Gastroesophageal sphincter (tissue), 4 donors: ENCODE results near the gene CD163L1. TPM values are rescaled to one million over a fixed set of nuclear protein-coding genes. Genes with fewer than 3 reads are reported as not detected.

Source experiments
- ATAC-seq: fragments of 150-250 bp; one replicate; pipeline ENCODE4 v1.9.1; 2016; ENCODE audit warnings: mild to moderate bottlenecking, moderate library complexity
- H3K27ac ChIP-seq, 4 donors: fragments of 200-600 bp; sonication (generic) in 3 of 4; 1 replicate in 3 of 4; 2 replicates in 1 of 4; pipeline ENCODE4 v1.5.1; 2016 to 2019
- H3K27me3 ChIP-seq: fragments of 200-600 bp; sonication (generic); one replicate; pipeline ENCODE4 v1.5.1; 2019
- H3K36me3 ChIP-seq, 2 donors: fragments of 200-600 bp; sonication (generic); one replicate each; pipeline ENCODE4 v1.5.1; 2019; ENCODE audit warnings: control low read depth in 1 of 2
- H3K4me1 ChIP-seq, 3 donors: fragments of 200-600 bp; sonication (generic); 1 replicate in 2 of 3; 2 replicates in 1 of 3; pipeline ENCODE4 v1.5.1; 2016 to 2019; ENCODE audit warnings: control low read depth in 2 of 3
- H3K4me3 ChIP-seq, 2 donors: fragments of 200-600 bp; sonication (generic); one replicate each; pipeline ENCODE4 v1.5.1; 2019; ENCODE audit warnings: mild to moderate bottlenecking in 1 of 2, moderate library complexity in 1 of 2
- H3K9me3 ChIP-seq, 3 donors: fragments of 200-600 bp; sonication (generic); one replicate each; pipeline ENCODE4 v1.5.1; 2017 to 2019; ENCODE audit warnings: control low read depth in 2 of 3
- EP300 ChIP-seq: sonication (generic); formaldehyde crosslinking; IDR thresholded peaks from one replicate; pipeline ENCODE4 v1.6.1; 2017; ENCODE audit warnings: antibody characterized with exemption, mild to moderate bottlenecking
- POLR2A ChIP-seq, 2 donors: fragments of 450-650 bp; IDR thresholded peaks; one replicate each; pipeline ENCODE4 v1.6.1; 2017; ENCODE audit warnings: antibody characterized with exemption in 2 of 2, mild to moderate bottlenecking in 2 of 2, moderate library complexity in 1 of 2
- POLR2AphosphoS5 ChIP-seq: sonication (generic); formaldehyde crosslinking; IDR thresholded peaks from one replicate; pipeline ENCODE4 v1.6.1; 2017; ENCODE audit warnings: antibody characterized with exemption
- WGBS, 2 donors: methylation state at CpG; one replicate each; pipeline ENCODE4 v1.1.5; 2018; ENCODE audit warnings: low coverage in 1 of 2; 5-methylcytosine and 5-hydroxymethylcytosine counted together
- total RNA-seq, 4 donors: library from RNA; depleted of rRNA; stranded (reverse); fragments of >200 nt; gene quantifications; one replicate each; pipeline ENCODE4 v1.1.0, GENCODE V29; 2016
- TF ChIP-seq, protein P1 (sequence below), 4 experiments: fragments of 200-600 bp in 2 of 4; fragments of 450-650 bp in 2 of 4; sonication (generic) in 1 of 4; IDR thresholded peaks; one replicate each; pipeline ENCODE4 v1.5.1; 2017 to 2019; ENCODE audit warnings: antibody characterized with exemption in 4 of 4, mild to moderate bottlenecking in 2 of 4, moderate library complexity in 2 of 4

CD163L1 gene
- total RNA-seq, 4 donors from 2014 or later: 0.42 to 3.2 (median 1.3) TPM

DNA sequence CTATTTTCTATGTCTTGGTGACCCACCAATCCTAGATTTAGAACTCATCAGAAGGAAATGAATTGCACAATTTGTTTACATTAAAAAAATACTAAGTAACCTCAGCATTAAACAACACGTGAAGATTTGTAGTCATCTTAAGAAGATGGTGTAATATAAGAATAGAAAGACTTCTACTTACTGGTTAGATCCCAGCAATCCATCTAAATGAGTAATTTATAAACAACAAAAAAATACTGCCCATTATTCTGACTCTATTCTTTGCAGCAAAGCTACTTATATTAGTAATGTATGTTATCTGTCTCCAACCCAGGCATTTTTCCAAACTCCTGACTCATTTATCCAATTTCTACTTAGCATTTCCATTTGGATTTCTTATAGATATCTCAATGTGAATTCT lies 67.8 kb downstream of the CD163L1 start:
- Histone ChIP-seq H3K27ac (no peak overlapping the region), H3K4me1 (no peaks in the 10 kb centered on the region), H3K4me3 (no peak overlapping the region), H3K36me3 (no peaks in the 10 kb centered on the region), H3K27me3 (no peaks in the 10 kb centered on the region), H3K9me3 (no peaks in the 10 kb centered on the region)
- no peak for ATAC-seq
- WGBS, 2 donors: 25 to 48% methylated on average over 1 of the region's 1 CpG
- TF ChIP-seq, protein P1, sequence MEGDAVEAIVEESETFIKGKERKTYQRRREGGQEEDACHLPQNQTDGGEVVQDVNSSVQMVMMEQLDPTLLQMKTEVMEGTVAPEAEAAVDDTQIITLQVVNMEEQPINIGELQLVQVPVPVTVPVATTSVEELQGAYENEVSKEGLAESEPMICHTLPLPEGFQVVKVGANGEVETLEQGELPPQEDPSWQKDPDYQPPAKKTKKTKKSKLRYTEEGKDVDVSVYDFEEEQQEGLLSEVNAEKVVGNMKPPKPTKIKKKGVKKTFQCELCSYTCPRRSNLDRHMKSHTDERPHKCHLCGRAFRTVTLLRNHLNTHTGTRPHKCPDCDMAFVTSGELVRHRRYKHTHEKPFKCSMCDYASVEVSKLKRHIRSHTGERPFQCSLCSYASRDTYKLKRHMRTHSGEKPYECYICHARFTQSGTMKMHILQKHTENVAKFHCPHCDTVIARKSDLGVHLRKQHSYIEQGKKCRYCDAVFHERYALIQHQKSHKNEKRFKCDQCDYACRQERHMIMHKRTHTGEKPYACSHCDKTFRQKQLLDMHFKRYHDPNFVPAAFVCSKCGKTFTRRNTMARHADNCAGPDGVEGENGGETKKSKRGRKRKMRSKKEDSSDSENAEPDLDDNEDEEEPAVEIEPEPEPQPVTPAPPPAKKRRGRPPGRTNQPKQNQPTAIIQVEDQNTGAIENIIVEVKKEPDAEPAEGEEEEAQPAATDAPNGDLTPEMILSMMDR (IDR thresholded peaks at IDR 0.05): no peak
- TF ChIP-seq POLR2AphosphoS5: no peak
- no peak for TF ChIP-seq EP300
- no peak for TF ChIP-seq POLR2A (IDR thresholded peaks at IDR 0.05)

DNA sequence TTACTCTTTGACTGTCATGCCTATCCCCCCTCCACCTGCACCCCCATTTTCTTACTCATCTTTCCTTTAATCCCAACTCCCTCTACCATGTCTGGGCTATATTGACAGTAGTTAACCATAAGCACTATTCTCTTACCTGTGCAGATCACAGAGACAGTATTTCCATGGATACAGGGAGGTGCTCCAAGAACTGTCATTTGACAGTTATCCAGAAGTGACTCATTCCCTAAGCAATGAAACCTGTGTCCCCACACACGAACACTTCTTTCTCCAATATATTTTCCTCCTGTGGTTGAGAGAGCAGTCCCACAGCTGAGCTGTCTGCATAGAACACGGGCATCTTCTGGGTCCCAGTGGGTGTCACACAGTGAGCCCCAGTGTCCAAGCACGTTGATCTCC lies 68.8 kb downstream of the CD163L1 start:
- no peak for ATAC-seq
- Histone ChIP-seq H3K4me3 (no peak overlapping the region), H3K4me1 (no peaks in the 10 kb centered on the region), H3K27ac (no peak overlapping the region), H3K27me3 (no peaks in the 10 kb centered on the region), H3K36me3 (no peaks in the 10 kb centered on the region), H3K9me3 (no peaks in the 10 kb centered on the region)
- TF ChIP-seq POLR2A (IDR thresholded peaks at IDR 0.05) (no peak), POLR2AphosphoS5 (no peak), EP300 (no peak)
- TF ChIP-seq, protein P1 (IDR thresholded peaks at IDR 0.05): no peak
- 74 to 84% methylated on average over 3 of the region's 3 CpGs for WGBS, 2 donors

DNA sequence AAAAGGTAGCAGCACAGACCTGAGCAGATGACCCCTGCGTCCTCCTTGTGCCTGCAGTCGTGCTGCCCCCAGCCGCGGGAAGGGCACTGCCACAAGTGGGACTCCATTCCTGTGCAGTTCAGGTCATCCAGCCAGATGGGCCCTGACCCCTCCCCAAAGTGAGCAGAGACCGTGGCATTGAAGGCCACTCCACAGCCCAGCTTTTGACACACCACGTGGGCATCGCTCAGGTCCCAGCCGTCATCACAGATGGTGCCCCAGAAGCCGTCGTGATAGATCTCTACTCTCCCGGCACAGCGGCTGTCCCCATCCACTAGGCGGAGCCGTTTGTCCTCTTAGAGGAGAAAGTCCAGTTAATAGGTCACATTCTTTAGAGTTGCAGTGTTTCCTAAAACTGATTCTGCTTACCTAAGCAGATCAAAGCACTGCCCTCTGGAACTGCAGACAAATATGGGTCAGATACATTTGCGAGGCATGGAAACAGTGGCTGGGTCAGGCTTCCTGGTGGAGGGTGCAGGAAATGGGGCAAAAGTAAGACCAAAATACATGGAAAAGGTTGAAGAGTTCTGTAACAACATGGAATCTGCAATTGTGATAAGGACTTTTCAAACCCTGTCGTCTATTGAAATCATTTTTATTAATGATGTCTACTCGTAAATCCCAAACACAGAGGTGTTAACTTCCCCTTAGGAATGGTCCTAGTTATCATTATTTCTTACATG lies 69.4 kb downstream of the CD163L1 start:
- no peak overlapping the region for H3K27ac ChIP-seq
- no peaks in the 10 kb centered on the region for H3K36me3 ChIP-seq
- 58 to 69% methylated on average over 2 to 5 of the region's 17 CpGs for whole genome bisulfite sequencing, 2 donors
- ATAC-seq: no peak
- H3K4me3 ChIP-seq: no peak overlapping the region
- H3K9me3 ChIP-seq: no peaks in the 10 kb centered on the region
- no peaks in the 10 kb centered on the region for H3K4me1 ChIP-seq
- TF ChIP-seq EP300 (no peak), POLR2A (IDR thresholded peaks at IDR 0.05) (no peak)
- TF ChIP-seq, protein P1 (IDR thresholded peaks at IDR 0.05): peak in 1 of 4 experiments; percentile 25
- no peaks in the 10 kb centered on the region for H3K27me3 ChIP-seq

DNA sequence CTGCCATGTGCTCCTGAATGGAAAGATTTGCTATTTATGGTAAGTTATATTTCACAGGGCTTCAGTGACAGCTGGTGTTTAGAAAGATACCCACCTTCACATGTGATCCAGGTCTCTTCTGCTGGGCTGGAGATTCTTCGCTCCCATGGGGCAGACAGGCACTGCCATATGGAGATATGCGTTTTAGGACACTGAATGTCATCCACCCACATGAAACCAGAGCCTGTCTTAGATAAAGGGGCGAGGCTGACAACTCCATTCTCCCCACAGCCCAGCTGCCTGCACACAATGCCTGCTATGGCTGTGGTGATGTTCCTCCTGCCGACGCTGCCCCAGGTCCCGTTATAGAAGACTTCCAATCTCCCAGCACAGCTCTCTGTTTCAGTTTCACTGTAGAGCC lies 70.7 kb downstream of the CD163L1 start:
- ATAC-seq: no peak
- no peak overlapping the region for H3K4me3 ChIP-seq
- no peaks in the 10 kb centered on the region for H3K4me1 ChIP-seq
- no peaks in the 10 kb centered on the region for H3K27me3 ChIP-seq
- no peaks in the 10 kb centered on the region for H3K9me3 ChIP-seq
- 70 to 80% methylated on average over 2 to 6 of the region's 6 CpGs for WGBS, 2 donors
- no peaks in the 10 kb centered on the region for H3K36me3 ChIP-seq
- TF ChIP-seq, protein P1 (IDR thresholded peaks at IDR 0.05): no peak
- TF ChIP-seq POLR2AphosphoS5 (no peak), POLR2A (IDR thresholded peaks at IDR 0.05) (no peak), EP300 (no peak)
- no peak overlapping the region for H3K27ac ChIP-seq

DNA sequence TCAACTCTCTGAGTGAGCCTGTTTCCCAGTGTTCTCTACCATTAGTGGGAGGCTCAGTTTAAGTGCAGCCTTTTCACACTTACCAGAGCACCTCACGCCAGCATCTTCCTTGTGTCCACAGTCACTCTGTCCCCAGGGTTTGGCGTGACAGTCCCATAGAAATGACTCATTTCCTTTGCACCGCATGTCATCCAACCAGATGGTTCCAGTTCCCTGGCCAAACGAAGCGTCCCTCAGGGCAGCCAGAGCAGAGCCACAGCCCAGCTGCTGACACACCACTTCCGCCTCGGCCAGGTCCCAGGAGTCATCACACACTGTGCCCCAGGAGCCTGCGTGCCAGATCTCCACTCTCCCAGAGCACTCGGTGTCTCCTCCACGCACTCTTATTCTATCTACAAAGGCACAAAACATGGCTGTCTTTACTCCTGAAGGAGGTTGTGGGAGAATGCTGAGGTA lies 74.7 kb downstream of the CD163L1 start:
- Histone ChIP-seq H3K27ac (no peak overlapping the region), H3K36me3 (no peaks in the 10 kb centered on the region), H3K4me1 (no peaks in the 10 kb centered on the region), H3K4me3 (no peak overlapping the region), H3K27me3 (no peaks in the 10 kb centered on the region), H3K9me3 (no peaks in the 10 kb centered on the region)
- 76 to 88% methylated on average over 1 to 5 of the region's 10 CpGs for WGBS, 2 donors
- TF ChIP-seq, protein P1 (IDR thresholded peaks at IDR 0.05): no peak
- no peak for TF ChIP-seq POLR2AphosphoS5
- no peak for TF ChIP-seq EP300
- no peak for TF ChIP-seq POLR2A (IDR thresholded peaks at IDR 0.05)
- no peak for ATAC-seq
